GM18861 (cell line): Measurements from ENCODE around the gene FAM171A2.
"Not testable (repeated sequence)": the region's sequence is repeated elsewhere in the genome, so short reads cannot be mapped to it uniquely, and the experiment has no call there.

ENCODE experiments used
- ATAC-seq: cut with Tn5 transposase; IDR thresholded peaks from one replicate; pipeline ENCODE4 v1.9.1; 2021; ENCODE audit not compliant: unreplicated experiment

Gene FAM171A2

DNA sequence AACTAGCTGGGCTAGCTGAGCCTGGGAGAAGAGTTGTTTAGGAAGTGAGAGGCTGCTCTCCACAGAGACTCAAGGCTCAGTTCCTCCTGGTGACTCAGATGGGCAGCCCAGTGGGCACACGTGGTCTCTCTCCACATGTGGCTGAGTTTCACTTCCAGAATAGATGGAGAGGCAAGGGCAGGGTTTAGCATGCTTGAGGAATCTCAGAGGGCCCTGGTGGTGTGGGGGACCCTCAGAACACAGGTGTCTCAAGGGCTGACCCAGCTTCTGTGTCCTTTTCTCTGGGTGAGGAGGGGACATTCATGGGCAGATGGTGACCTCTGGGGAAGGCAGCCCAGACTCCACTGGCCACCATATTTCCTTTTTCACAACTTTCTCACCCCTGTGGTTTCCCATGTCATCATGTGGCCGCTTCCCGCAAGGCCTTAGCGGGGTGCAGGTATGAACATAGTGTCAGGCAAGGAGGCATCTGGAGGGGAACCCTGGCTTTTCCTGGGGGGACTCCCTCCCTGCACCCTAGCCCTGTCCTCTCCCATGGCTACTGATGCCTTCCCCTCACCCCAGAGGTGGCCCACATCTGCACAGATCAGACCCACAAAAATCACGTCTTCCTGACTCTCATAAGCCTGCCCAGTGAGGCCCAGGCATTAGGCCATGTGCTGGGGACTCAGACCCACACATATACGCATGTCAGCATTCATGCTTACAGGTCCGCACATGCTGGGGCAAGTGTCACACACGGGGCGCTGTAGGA lies 15.2 kb downstream of the FAM171A2 start:
- peak; percentile 37 for ATAC-seq

GRCh38 chr17:44347206-44348055 lies 16.2 kb downstream of the FAM171A2 start:
- ATAC-seq = not testable (repeated sequence)

DNA sequence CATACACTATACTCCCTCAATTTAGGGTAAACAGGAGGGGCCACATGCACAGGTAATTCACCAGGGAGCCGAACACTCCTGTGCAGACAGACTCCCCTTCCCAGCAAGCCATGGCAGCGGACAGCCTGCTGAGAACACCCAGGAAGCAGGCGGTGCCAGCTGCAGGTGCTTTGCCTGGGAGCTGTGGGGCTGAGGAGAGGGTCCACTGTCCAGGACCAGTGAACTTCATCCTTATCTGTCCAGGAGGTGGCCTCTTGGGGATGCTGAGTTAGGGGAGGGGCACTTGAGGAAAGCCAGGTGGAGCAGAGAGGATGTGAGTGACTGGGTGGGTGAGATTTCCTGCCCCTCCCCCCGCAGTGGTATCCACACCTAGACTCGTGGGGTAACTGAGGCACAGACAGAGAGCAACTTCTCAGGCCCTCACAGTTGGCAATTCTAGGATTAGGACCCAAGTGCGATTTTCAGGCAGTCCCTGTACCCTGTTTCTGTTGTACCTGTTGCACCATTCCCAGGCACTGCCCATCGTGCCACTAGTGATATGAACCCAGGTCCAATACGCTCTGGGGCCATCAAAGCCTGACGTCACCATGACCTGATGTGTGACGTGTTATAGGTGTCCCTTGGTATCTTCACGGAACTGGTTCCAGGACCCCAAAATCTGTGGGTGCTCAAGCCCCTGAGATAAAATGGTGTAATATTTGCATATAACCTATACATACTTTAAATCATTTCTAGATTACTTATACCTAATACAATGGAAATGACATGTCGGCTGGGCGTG lies 17.4 kb downstream of the FAM171A2 start:
- no peak for ATAC-seq

- ATAC-seq = no peak
Measured at GRCh38 chr17:44345454-44346026, 18.1 kb downstream of the FAM171A2 start.

DNA sequence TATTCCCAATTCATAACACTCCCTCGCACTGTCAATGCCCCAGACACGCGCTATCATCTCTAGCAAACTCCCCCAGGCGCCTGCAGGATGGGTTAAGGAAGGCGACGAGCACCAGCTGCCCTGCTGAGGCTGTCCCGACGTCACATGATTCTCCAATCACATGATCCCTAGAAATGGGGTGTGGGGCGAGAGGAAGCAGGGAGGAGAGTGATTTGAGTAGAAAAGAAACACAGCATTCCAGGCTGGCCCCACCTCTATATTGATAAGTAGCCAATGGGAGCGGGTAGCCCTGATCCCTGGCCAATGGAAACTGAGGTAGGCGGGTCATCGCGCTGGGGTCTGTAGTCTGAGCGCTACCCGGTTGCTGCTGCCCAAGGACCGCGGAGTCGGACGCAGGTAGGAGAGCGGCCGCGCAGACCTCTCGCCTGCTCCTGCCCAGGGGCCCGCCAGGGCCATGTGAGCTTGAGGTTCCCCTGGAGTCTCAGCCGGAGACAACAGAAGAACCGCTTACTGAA lies 18.7 kb downstream of the FAM171A2 start, which contains the start of gene GRN:
Gene GRN (plus strand): TSS at position 364 of the 515 bp plus-strand sequence. CDS start 3,863 bp downstream, outside the sequence.
- ATAC-seq = peak; percentile 39

GRCh38 chr17:44343510-44344209 lies 20.0 kb downstream of the FAM171A2 start:
- no peak for ATAC-seq

GRCh38 chr17:44340553-44340952 lies 23.1 kb downstream of the FAM171A2 start:
- ATAC-seq = not testable (repeated sequence)

DNA sequence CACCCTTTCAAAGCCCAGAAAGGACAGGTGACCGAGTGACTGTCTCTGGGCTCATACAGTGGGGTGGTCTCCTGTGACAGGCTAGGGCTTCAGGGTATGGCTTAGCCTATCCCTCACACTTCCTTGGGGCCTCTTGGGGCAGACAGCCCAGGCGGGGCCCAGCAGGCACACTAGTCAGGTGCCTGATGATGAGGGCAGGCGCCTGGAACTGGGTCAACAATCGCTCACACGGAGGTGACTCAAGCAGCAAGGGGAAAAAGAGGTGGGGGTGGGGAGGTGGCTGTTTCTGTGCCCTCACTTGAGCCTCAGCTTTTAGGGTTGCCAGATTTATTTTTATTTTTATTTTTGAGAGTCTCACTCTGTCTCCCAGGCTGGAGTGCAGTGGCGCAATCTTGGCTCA lies 25.0 kb downstream of the FAM171A2 start:
- no peak for ATAC-seq

- ATAC-seq = no peak
Measured at GRCh38 chr17:44335968-44336367, 27.7 kb downstream of the FAM171A2 start.

- no peak for ATAC-seq
Measured at GRCh38 chr17:44335564-44335963, 28.1 kb downstream of the FAM171A2 start.

GRCh38 chr17:44334727-44335126 lies 28.9 kb downstream of the FAM171A2 start:
- ATAC-seq = no peak

- no peak for ATAC-seq
Measured at GRCh38 chr17:44334315-44334714, 29.3 kb downstream of the FAM171A2 start.

GRCh38 chr17:44333371-44333770 lies 30.3 kb downstream of the FAM171A2 start:
- ATAC-seq = no peak

DNA sequence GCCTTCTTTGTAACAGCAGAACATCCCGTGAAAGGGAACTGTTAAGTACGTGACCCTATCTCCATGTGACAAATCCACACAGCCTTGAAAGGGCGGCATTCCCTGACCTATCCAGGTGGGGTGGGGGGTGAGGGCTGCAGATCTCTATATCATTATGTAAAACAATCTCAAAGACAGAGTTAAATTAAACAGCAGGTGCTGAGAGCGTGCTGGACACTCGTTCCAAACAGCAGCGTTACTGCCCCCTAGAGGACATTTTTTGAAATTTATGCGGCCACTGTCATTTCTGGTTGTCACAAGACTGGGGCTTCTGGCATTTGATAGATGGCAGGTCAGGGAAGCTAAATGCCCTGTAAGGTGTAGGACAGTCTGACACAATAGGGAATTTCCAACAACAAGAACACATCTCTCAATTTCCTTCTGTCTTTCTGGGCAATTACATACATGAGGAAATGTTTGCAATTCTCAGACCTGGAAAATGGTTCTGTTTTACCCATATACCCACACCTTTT lies 32.3 kb downstream of the FAM171A2 start:
- ATAC-seq = no peak

GRCh38 chr17:44330263-44330662 lies 33.4 kb downstream of the FAM171A2 start:
- ATAC-seq = not testable (repeated sequence)

GRCh38 chr17:44329516-44329915 lies 34.1 kb downstream of the FAM171A2 start:
- not testable (repeated sequence) for ATAC-seq

DNA sequence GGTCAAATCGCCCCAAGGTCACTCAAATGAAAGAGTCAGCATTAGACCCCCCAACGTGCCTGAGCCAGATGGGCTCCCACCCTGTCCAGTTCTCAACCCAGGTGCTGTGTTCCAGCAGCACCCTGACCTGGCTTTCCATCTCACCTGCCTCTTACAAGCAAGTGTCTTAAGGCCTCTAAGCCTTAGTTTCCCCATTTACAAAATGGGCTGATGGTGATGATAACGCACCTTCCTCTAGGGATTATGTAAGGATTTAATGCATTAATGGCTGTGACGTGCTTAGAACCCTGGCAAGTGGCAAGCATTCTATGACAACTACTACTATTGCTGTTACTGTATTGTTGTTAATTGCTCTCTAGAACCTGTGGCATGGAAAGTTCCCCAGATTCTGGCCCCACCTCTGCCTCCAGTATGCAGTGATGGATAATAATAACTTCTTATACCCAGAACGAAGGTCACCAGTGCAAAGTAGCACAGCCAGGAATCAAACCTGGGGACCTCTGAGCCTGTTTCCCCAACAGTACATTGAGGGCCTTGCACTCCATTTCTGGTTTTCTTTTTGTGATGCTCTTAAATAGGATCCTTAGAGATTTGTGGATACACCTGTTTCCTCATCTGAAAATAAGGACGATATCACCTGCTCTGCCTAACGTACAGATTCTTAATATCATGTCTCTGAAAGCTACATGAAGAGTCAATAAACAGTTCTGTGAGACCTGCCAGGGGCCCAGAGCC lies 35.8 kb downstream of the FAM171A2 start:
- no peak for ATAC-seq

DNA sequence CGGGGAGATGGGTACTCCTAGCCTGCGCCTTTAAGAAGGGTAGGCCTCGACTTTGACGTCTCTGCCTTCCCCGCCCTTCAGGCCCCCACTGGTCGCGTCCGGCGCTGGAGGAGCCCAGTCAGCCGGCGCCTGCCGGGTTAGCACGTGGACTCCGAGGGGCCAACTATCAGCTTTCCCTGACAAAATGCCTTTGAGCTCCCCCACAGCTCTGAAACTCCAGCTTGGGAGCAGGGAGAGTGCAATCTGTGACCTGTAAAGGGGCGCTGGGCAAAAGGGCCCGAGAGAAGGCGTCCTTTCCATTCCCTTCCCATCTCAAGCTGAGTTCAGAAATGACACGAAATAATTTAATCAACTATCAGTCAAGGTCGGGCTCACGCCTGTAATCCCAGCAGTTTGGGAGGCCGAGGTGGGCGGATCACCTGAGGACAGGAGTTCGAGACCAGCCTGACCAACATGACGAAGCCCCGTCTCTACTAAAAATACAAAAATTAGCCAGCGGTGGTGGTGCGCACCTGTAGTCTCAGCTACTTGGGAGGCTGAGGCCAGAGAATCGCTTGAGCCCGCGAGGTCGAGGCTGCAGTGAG lies 36.7 kb downstream of the FAM171A2 start:
- peak; percentile 43 for ATAC-seq
